SU-DHL-6 (cell line): ENCODE measurements around the gene MEIS1.

Experiments used
- EZH2phosphoT487 ChIP-seq: fragments of 200-600 bp; sonication (generic), shearing (Covaris generic); conservative IDR thresholded peaks from 2 replicates; pipeline ENCODE4 v1.6.1; 2018; ENCODE audit warnings: mild to moderate bottlenecking, antibody characterized with exemption, low read length, moderate library complexity, mixed read lengths
- TF ChIP-seq, protein P1 (sequence below): fragments of 200-600 bp; sonication (generic); IDR thresholded peaks from one replicate; pipeline ENCODE4 v1.5.1; 2017; ENCODE audit warnings: antibody characterized with exemption, mild to moderate bottlenecking, low read length, moderate library complexity; ENCODE audit not compliant: insufficient read depth, poor library complexity, severe bottlenecking

DNA sequence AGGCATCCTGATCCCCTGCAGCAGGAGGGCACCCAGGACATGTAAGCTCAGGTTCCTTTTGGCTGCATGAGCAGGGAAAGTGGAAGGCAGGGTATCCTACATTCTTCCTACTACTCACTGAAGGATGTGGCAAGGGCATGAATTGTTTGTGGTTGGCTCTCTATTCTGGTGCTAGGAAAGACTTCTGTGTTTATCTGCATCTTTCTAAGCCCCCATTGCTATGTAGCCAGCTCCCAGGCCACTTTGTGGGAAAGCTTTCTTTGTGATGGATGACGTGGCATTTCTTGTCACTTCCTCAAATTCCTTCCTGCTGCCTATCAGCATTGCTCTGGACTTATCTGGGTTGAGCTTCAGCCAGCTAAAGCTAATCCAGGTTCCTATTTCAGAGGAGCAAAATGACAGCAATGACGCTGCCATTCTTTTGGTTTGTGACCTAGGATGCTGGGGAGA lies 46.2 kb downstream of the MEIS1 start:
- TF ChIP-seq, protein P1, sequence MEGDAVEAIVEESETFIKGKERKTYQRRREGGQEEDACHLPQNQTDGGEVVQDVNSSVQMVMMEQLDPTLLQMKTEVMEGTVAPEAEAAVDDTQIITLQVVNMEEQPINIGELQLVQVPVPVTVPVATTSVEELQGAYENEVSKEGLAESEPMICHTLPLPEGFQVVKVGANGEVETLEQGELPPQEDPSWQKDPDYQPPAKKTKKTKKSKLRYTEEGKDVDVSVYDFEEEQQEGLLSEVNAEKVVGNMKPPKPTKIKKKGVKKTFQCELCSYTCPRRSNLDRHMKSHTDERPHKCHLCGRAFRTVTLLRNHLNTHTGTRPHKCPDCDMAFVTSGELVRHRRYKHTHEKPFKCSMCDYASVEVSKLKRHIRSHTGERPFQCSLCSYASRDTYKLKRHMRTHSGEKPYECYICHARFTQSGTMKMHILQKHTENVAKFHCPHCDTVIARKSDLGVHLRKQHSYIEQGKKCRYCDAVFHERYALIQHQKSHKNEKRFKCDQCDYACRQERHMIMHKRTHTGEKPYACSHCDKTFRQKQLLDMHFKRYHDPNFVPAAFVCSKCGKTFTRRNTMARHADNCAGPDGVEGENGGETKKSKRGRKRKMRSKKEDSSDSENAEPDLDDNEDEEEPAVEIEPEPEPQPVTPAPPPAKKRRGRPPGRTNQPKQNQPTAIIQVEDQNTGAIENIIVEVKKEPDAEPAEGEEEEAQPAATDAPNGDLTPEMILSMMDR, result no peak
- no peak for TF ChIP-seq EZH2phosphoT487
